Dermis blood vessel endothelial cell (primary cell): ENCODE measurements around the gene ARHGAP28. TPM values are rescaled to one million over a fixed set of nuclear protein-coding genes. Genes with fewer than 3 reads are reported as not detected.
"Not testable (repeated sequence)": the region's sequence is repeated elsewhere in the genome, so short reads cannot be mapped to it uniquely, and the experiment has no call there.

Source experiments
- DNase-seq: peaks from one replicate; pipeline ENCODE4 v3.0.0; 2010
- total RNA-seq: library from RNA; depleted of rRNA; stranded (reverse); fragments of >200 nt; gene quantifications from 2 replicates; pipeline ENCODE4 v1.2.3, GENCODE V29; 2014

ARHGAP28 gene
- total RNA-seq, 1 donor from 2014 or later: 4.3 TPM

GRCh38 chr18:6776188-6776587 is 46.7 kb downstream of the ARHGAP28 start:
- no peak for DNase-seq

DNA sequence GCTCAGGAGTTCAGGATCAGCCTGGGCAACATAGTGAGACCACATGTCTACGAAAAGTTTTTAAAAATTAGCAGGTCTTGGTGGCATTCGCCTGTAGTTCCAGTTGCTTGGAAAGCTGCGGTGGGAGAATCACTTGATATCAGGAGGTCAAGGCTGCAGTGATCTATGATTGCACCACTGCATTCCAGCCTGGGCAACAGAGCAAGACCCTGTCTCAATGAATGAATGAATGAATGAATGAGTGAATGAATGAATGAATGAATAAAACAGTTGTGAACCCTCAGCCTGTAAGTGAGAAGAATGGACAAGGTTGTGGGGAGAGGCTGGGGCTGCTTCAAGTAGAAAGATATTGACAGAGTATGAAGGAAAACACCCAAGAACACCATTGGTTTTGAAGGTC is 48.0 kb downstream of the ARHGAP28 start:
- no peak for DNase-seq

DNA sequence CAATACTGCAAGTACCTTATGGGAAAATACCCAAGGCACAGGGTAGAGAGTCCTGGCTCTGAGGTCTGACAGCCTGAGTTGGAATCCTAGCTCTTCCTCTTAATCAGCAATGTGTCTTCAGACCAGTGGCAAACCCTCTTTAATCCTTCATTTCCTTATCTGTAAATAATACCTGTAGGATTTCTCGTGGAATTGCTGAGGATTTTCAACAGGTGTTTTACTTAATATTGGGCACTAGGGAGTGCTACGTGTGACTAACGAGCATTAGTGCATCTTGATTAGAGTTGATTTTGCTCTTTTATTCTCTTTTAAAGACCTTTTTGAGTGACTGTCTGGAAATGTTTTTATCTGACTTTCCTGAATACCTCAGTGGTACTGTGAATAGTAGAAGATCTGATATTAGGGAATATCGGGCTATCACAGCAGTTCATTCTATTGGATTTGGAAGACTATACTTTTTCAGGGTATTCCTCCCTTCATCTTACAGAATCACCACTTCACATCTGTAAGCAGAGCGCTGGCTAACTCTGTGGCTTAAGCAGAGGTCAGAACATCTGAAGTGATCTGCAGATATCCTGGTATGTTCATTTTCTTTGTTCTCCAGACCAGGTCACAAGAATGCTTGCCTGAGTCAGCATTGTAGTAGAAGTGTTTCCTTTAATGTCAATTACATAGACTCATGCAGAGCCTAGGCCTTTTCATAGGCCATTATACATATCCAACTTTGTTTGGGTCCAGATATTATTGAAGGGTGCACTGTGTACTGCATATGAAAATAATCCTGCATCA is 49.1 kb downstream of the ARHGAP28 start:
- peak; percentile 25 for DNase-seq

- DNase-seq: peak; percentile 44
Observed at GRCh38 chr18:6781142-6781714, 51.7 kb downstream of the ARHGAP28 start.

GRCh38 chr18:6781796-6782195 is 52.3 kb downstream of the ARHGAP28 start:
- DNase-seq: peak; percentile 50

GRCh38 chr18:6782861-6783260 is 53.3 kb downstream of the ARHGAP28 start:
- no peak for DNase-seq

GRCh38 chr18:6784046-6784445 is 54.5 kb downstream of the ARHGAP28 start:
- DNase-seq: no peak

- no peak for DNase-seq
Observed at GRCh38 chr18:6785001-6785400, 55.5 kb downstream of the ARHGAP28 start.

GRCh38 chr18:6785411-6785810 is 55.9 kb downstream of the ARHGAP28 start:
- no peak for DNase-seq

DNA sequence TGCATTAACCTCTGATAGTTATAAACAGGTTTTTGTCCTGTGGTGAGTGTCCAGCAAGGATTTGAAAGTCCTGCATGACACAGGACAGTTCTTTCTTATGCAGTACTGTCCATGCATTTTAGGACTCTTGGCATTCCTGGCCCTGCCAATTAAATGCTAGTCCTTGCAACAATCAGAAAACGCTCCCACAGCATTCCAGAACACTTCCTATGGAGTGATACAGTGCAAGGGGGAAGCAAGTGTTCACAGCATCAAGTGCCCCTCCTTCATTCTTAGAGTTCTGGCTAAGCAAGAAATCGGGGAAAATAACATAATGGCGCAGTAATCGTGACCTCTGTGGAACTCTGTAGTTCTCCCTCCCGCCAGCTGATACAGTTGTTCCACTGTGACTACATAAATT is 62.9 kb downstream of the ARHGAP28 start:
- DNase-seq: no peak

DNA sequence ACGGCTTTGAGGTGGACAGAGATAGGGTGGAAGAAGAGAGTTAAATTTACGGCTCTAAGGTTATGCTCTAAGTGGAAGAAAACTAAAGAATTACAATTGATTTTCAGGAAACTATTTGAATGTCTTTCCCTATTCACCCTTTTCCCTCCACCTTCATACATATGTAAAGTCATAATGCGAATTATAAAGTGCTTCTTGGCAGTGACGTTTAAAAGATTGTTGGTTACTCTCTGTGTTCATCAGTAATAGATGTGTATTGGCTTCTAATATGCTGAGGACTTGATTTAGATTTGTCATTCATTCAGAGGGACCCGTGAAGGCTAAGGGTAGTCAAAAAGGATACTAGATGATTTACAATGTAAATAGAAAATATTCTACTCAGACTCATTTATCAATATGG is 63.9 kb downstream of the ARHGAP28 start:
- no peak for DNase-seq

DNA sequence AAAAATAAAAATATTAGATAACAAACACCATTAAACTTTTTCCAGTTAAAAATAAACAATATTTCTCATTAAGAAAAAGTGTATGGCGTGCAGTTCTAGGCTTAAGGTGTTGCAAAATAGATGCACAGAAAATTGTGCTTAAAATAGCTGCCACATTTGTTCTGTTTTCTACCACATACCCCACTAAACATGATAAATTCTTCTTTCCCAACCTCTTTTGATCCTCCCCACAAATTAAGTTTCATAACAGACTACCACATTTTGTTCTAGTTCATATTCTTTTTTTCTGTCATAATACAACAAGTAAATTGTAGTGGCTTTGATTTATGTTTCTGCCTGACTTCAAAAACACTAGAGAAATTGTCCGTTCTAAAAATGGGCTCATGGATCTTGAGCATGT is 64.5 kb downstream of the ARHGAP28 start:
- DNase-seq: no peak

DNA sequence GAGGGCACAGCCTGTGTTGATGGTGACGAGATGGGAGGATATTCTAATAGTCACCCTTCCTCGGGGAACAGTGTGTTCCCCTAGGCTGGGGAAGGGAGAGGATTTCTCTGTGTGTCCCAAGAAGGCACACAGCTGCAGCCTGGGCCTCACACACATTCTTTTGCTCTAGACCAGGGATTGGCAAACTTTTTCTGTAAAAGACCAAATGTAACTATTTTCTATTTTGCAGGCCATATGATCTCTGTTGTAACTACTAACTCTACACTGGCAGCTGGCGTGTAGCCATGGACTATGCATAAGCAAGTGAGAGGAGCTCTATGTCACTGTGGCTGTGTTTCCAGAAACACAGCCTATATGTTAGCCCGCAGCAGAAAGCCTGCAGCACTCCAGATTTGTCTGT is 65.8 kb downstream of the ARHGAP28 start:
- DNase-seq: no peak

- no peak for DNase-seq
Observed at GRCh38 chr18:6796511-6796910, 67.0 kb downstream of the ARHGAP28 start.

DNA sequence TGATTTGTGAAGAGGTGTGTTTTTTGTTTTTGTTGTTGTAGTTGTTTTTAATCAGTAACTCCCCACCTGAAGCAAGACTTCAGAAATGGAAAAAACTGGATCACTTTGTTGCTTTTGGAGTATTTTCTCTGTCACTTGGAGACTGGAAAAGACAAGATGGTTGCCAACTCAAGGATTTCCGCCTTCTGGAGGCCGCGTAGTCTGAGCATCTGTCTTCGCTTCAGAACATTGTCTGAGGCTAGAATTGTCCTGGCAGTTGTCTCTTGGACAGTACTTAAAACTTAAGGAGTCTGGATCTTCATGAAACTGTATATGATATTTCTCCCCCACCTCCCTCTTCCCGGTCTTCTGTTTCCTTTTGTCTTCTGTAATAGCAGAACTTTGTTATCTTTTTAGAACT is 67.7 kb downstream of the ARHGAP28 start:
- DNase-seq: no peak

DNA sequence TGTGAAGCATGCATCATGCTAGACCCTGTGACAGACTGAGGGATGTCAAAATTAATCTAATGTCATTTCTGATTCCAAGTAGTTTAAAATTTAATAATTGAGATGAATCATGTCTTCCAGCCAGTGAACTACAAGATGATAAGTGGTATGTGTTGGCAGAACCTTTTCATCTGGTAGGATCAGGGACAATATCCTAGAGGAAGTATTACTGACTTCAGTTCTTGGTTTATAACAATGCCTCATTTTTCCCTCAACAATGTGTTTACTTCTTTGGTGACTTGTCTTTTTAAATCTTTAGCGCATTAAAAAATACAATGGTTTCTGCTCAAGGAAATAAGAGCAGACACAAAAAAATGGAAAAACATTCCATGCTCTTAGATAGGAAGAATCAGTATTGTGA is 69.4 kb downstream of the ARHGAP28 start:
- peak; percentile 52 for DNase-seq

DNA sequence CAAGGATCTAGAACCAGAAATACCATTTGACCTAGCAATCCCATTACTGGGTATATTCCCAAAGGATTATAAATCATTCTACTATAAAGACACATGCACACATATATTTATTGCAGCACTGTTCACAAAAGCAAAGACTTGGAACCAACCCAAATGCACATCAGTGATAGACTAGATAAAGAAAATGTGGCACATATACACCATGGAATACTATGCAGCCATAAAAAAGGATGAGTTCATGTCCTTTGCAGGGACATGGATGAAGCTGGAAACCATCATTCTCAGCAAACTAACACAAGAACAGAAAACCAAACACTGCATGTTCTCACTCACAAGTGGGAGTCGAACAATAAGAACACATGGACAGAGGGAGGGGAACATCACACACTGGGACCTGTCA is 70.8 kb downstream of the ARHGAP28 start:
- not testable (repeated sequence) for DNase-seq

GRCh38 chr18:6807515-6808257 is 78.2 kb downstream of the ARHGAP28 start:
- peak; percentile 82 for DNase-seq

DNA sequence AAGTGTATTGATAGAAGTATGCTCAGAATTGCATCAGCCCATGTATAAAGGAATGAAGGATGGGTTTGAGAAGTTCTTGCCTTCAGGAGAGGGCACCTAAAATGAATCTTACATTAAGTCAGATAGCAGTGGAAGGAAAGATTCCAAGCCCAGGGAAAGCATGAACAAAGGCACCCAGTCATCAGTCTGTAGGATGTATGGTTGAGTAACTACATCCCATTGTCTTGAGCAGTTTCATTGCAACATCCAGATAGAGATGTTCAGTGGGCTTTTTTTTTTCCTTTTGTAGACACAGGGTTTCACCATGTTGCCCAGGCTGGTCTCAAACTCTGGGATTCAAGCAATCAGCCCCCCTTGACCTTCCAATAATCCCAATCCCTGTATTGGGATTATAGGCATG is 80.7 kb downstream of the ARHGAP28 start:
- DNase-seq: no peak

DNA sequence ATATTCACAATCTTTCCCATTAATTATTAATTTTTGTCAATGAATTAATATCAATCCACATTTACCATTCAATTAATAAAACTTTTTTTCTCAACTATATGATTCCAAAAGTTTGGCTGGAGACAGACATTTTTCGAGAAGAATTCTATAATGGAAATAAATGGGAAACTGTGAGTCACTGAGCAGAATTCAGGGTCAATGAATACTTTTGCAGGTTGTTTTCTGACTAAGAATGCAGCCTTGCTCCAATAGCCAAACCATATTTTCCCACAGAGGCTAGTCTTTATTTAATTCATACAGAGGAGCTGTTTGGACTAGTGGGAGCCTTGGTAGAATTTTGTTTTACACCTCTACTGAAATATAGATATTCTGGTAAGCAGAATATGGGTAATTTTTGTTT is 82.3 kb downstream of the ARHGAP28 start:
- peak; percentile 41 for DNase-seq

DNA sequence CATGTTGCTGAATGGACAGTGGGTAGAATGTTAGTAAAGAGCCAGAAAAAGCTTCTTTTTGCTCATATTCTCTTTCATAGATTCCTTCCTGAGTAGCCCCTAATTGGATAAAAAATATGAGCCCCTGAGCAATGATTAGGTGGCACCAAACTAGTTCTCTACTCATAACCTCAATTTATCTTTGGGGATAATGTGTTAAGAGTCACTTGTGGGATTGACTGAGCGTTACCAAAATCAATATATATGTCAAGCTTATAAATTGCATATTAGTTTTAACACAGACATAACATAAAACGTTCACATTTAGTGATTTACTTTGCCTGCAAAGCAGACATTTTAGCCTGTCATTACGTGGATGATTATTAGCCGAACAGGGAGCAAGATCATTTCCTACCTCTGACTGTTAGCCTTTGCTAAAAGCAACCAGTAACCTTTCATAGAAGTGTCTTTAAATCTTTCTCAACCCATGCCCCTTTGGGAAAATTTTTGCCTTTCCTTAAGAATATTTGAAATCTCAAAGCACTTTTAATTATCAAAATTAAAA is 85.4 kb downstream of the ARHGAP28 start:
- no peak for DNase-seq

DNA sequence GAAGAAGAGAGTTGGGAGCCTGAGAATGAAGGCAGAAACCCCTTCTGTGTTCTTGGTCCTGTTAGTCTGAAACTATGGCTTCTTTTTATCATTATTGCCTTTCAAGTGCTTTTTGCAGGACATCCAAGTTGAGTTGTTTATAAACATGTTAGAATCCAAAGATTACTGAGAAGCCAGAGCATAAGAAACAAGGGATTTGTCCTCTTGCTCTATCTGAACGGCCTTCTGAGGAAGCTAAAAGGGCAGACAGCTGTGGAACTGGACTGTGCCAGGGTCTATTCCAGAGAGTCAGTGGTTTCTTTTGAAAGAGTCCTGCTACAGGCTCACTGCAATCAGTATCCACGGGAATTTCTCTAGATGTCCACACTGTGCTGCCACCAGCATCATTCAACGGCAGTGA is 86.6 kb downstream of the ARHGAP28 start:
- no peak for DNase-seq

DNA sequence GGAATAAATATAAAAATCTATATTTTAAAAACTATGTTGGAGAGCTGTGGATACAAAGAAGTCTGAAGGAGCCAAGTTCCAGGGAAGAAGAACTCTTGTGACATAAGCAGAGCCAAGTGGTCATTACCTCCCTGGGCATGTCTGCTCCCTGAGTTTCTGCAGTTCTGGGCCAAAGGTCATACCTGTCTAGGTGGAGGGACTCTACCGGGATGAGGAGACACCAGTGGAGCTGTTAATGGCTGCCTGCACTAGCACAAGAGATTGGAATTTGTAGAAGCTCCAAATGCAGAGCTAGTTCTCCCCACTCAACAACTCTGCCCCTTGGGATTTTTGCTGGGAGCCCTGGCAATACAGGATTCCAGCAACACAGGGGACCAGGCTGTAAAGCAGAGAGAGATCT is 89.8 kb downstream of the ARHGAP28 start:
- no peak for DNase-seq

DNA sequence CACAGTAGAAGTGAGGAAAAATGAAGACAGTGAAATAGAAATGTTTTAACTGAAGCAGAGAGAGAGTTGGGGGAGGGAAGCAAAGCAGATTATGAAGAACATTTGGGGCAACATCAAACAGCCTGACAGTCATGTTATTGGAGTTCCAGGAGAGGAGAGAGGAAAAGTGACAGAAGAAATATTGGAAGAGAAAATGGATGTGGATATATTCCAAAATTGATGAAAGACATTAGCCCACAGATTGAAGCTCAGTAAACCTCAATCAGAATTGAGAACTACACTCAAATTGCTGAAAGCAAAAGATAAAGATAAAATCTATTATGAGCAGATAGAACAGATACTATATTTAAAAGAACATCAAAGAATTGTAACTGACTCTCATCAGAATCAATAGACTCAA is 90.8 kb downstream of the ARHGAP28 start:
- no peak for DNase-seq
